AML-193 (cell line): ENCODE results near the gene ARL5C.

Experiments
- DNase-seq, 2 experiments: peaks; one replicate each; lab custom pipeline; 2025; lab: John Stamatoyannopoulos, UW

Gene ARL5C

DNA sequence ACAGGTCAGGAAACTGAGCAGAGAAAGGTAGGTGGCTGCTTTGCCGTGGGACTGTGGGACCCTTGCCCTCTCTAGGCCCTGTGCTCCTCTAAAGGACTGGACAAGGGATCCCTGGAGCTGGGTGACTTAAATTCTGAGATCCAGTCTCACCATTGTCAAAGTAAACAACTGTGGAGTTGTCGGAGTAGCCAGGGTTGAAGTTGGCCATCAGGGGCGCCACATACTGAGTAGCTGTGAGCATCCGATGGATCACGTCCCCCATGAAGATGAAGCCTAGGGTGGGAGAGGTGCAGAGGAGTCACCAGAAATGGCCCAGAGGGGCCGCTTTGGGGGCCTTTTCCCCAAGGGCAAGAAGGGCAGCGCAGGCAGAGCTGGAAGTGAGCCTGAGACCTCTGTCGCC is 58.0 kb downstream of the ARL5C start:
- no peak for DNase-seq

GRCh38 chr17:39107155-39107554 is 58.8 kb downstream of the ARL5C start:
- no peak for DNase-seq
